Neural cell (in vitro differentiated cells): Measurements from ENCODE around the gene FAR2. TPM values are rescaled to one million over a fixed set of nuclear protein-coding genes. Genes with fewer than 3 reads are reported as not detected.
"Not testable (repeated sequence)": the region's sequence is repeated elsewhere in the genome, so short reads cannot be mapped to it uniquely, and the experiment has no call there.

ENCODE experiments used
- H2AFZ ChIP-seq: fragments of 200-600, 300-800 bp; sonication (generic), shearing (Covaris generic); 2 replicates; pipeline ENCODE4 v1.6.0; 2014; ENCODE audit warnings: low read depth, mild to moderate bottlenecking, antibody characterized with exemption, low read length, moderate library complexity
- H3F3A ChIP-seq: fragments of 200-600 bp; shearing (Covaris generic); 2 replicates; pipeline ENCODE4 v1.6.1; 2016; ENCODE audit warnings: mild to moderate bottlenecking, moderate library complexity, mixed read lengths, antibody characterized with exemption, low read length; ENCODE audit not compliant: insufficient read depth, poor library complexity, severe bottlenecking
- H3K27ac ChIP-seq: fragments of 200-600, 300-800 bp; sonication (generic), shearing (Covaris generic); 2 replicates; pipeline ENCODE4 v1.5.1; 2014; ENCODE audit warnings: mild to moderate bottlenecking, low read length, moderate library complexity
- H3K27me3 ChIP-seq: fragments of 300-800, 200-600 bp; sonication (generic), shearing (Covaris generic); 2 replicates; pipeline ENCODE4 v1.6.0; 2014; ENCODE audit warnings: mild to moderate bottlenecking, low read depth, low read length, moderate library complexity; ENCODE audit not compliant: insufficient read depth
- H3K36me3 ChIP-seq: fragments of 300-800, 200-600 bp; sonication (generic), shearing (Covaris generic); 2 replicates; pipeline ENCODE4 v1.5.1; 2014; ENCODE audit warnings: mild to moderate bottlenecking, antibody characterized with exemption, low read length, moderate library complexity; ENCODE audit not compliant: insufficient read depth
- H3K4me2 ChIP-seq: fragments of 300-800, 200-600 bp; sonication (generic), shearing (Covaris generic); 2 replicates; pipeline ENCODE4 v1.6.0; 2014; ENCODE audit warnings: mild to moderate bottlenecking, low read length
- H3K4me3 ChIP-seq: fragments of 300-800, 200-600 bp; sonication (generic), shearing (Covaris generic); 2 replicates; pipeline ENCODE4 v1.5.1; 2014; ENCODE audit warnings: mild to moderate bottlenecking, low read length, moderate library complexity
- H3K79me2 ChIP-seq: fragments of 200-600 bp; shearing (Covaris generic); replicated peaks from 2 replicates; pipeline ENCODE4 v1.6.0; 2014; ENCODE audit warnings: mild to moderate bottlenecking, low read length, moderate library complexity; ENCODE audit not compliant: insufficient read depth
- H3K9ac ChIP-seq: fragments of 300-800, 200-600 bp; sonication (generic), shearing (Covaris generic); 2 replicates; pipeline ENCODE4 v1.6.1; 2016; ENCODE audit warnings: mild to moderate bottlenecking, low read length, mixed read lengths
- H3K9me2 ChIP-seq: fragments of 200-600 bp; shearing (Covaris generic); 2 replicates; pipeline ENCODE4 v1.6.1; 2016; ENCODE audit warnings: mild to moderate bottlenecking, low read length, mixed read lengths; ENCODE audit not compliant: insufficient read depth
- H3K9me3 ChIP-seq: fragments of 200-600, 300-800 bp; sonication (generic), shearing (Covaris generic); 2 replicates; pipeline ENCODE4 v1.6.1; 2016; ENCODE audit warnings: mild to moderate bottlenecking, mixed run types, low read length, moderate library complexity, mixed read lengths
- H4K20me1 ChIP-seq: fragments of 200-600 bp; shearing (Covaris generic); 2 replicates; pipeline ENCODE4 v1.6.1; 2016; ENCODE audit warnings: mild to moderate bottlenecking, mixed run types; ENCODE audit not compliant: insufficient read depth
- CTCF ChIP-seq: fragments of 450-650 bp; IDR thresholded peaks from 2 replicates; pipeline ENCODE4 v1.5.1; 2014; ENCODE audit warnings: antibody characterized with exemption, mild to moderate bottlenecking, moderate library complexity; ENCODE audit not compliant: poor library complexity, severe bottlenecking
- EP300 ChIP-seq: fragments of 450-650 bp; conservative IDR thresholded peaks from 2 replicates; pipeline ENCODE4 v1.6.1; 2014; ENCODE audit warnings: antibody characterized with exemption, mild to moderate bottlenecking, moderate library complexity; ENCODE audit not compliant: poor library complexity, severe bottlenecking
- EZH2 ChIP-seq: fragments of 200-600, 300-800 bp; shearing (Covaris generic), sonication (generic); IDR thresholded peaks from 2 replicates; pipeline ENCODE4 v1.6.1; 2014; ENCODE audit warnings: antibody characterized with exemption, low read length, borderline replicate concordance, mild to moderate bottlenecking; ENCODE audit not compliant: insufficient read depth, poor library complexity, severe bottlenecking
- MXI1 ChIP-seq: fragments of 450-650 bp; conservative IDR thresholded peaks from 2 replicates; pipeline ENCODE4 v1.6.1; 2014; ENCODE audit warnings: antibody characterized with exemption, mild to moderate bottlenecking; ENCODE audit not compliant: poor library complexity, severe bottlenecking
- POLR2AphosphoS5 ChIP-seq: IDR thresholded peaks from 2 replicates; pipeline ENCODE4 v1.6.1; 2012
- RAD21 ChIP-seq: fragments of 450-650 bp; conservative IDR thresholded peaks from 2 replicates; pipeline ENCODE4 v1.6.1; 2014; ENCODE audit warnings: antibody characterized with exemption, mild to moderate bottlenecking, moderate library complexity
- REST ChIP-seq: IDR thresholded peaks from 2 replicates; pipeline ENCODE4 v1.6.1; 2012; ENCODE audit warnings: borderline replicate concordance
- SMC3 ChIP-seq: fragments of 450-650 bp; conservative IDR thresholded peaks from 2 replicates; pipeline ENCODE4 v1.6.1; 2014; ENCODE audit warnings: antibody characterized with exemption, mild to moderate bottlenecking, moderate library complexity; ENCODE audit not compliant: poor library complexity
- TAF1 ChIP-seq: IDR thresholded peaks from 2 replicates; pipeline ENCODE4 v1.6.1; 2012; ENCODE audit warnings: low read depth
- polyA plus RNA-seq: library from polyadenylated mRNA; depleted of rRNA; stranded (reverse); fragments of >200 nt; gene quantifications from 2 replicates; pipeline ENCODE4 v1.2.3, GENCODE V29; 2014

The FAR2 gene
- polyA plus RNA-seq, 1 donor from 2014 or later: 0.99 TPM

GRCh38 chr12:29286081-29286790 lies 137.2 kb downstream of the FAR2 start (continued):
- TF ChIP-seq CTCF (no peak), MXI1 (no peak)

GRCh38 chr12:29287622-29288021 lies 138.5 kb downstream of the FAR2 start:
- Histone ChIP-seq H3K4me2 (no peak overlapping the region), H4K20me1 (no peaks in the 10 kb centered on the region), H3K4me3 (no peak overlapping the region), H3K27me3 (no peaks in the 10 kb centered on the region), H2AFZ (no peak overlapping the region), H3K9me3 (no peaks in the 10 kb centered on the region), H3K27ac (no peak overlapping the region), H3F3A (no peaks in the 10 kb centered on the region), H3K9me2 (no peaks in the 10 kb centered on the region), H3K36me3 (no peaks in the 10 kb centered on the region), H3K9ac (no peak overlapping the region), H3K79me2 (no peaks in the 10 kb centered on the region)
- TF ChIP-seq EZH2 (no peak), RAD21 (no peak), MXI1 (no peak), POLR2AphosphoS5 (no peak), EP300 (no peak), TAF1 (no peak), SMC3 (no peak)

GRCh38 chr12:29288031-29288430 lies 139.0 kb downstream of the FAR2 start:
- H3K4me3 ChIP-seq: no peak overlapping the region
- no peaks in the 10 kb centered on the region for H3K79me2 ChIP-seq
- no peak overlapping the region for H3K4me2 ChIP-seq
- H3K27me3 ChIP-seq: no peaks in the 10 kb centered on the region
- no peaks in the 10 kb centered on the region for H3K9me3 ChIP-seq
- H3F3A ChIP-seq: no peaks in the 10 kb centered on the region
- no peaks in the 10 kb centered on the region for H3K36me3 ChIP-seq
- no peaks in the 10 kb centered on the region for H4K20me1 ChIP-seq
- H3K27ac ChIP-seq: no peak overlapping the region
- TF ChIP-seq EZH2: no peak
- no peak for TF ChIP-seq SMC3
- TF ChIP-seq TAF1: no peak
- TF ChIP-seq RAD21: no peak
- no peak for TF ChIP-seq POLR2AphosphoS5
- TF ChIP-seq EP300: no peak
- no peak for TF ChIP-seq CTCF
- TF ChIP-seq MXI1: no peak
- TF ChIP-seq REST: no peak
- H3K9me2 ChIP-seq: no peaks in the 10 kb centered on the region
- no peak overlapping the region for H3K9ac ChIP-seq
- H2AFZ ChIP-seq: no peak overlapping the region

- not testable (repeated sequence) for H3K9ac ChIP-seq, H3K27ac ChIP-seq, H3K79me2 ChIP-seq, H4K20me1 ChIP-seq, H3K4me3 ChIP-seq, H3K9me3 ChIP-seq, H3F3A ChIP-seq, H2AFZ ChIP-seq, H3K36me3 ChIP-seq, H3K9me2 ChIP-seq, H3K27me3 ChIP-seq, H3K4me2 ChIP-seq
Observed at GRCh38 chr12:29290475-29290874, 141.4 kb downstream of the FAR2 start.
